ENCODE measurements around the gene ADAM12.

The ADAM12 gene

GRCh38 chr10:126016156-126016805 is 372.0 kb downstream of the ADAM12 start:
- H3K36me3 ChIP-seq (ENCODE audit: insufficient read depth, low read length) = peaks cover 8% of the 10 kb centered on the region
- H3K4me1 ChIP-seq (ENCODE audit: control insufficient read depth, insufficient read depth, low read length, unreplicated experiment) = peaks cover 18% of the 10 kb centered on the region
- no peak overlapping the region for H2AFZ ChIP-seq (ENCODE audit: low read length, unreplicated experiment)
- no peak overlapping the region for H3K27ac ChIP-seq (ENCODE audit: low read depth, low read length)
- H3K27me3 ChIP-seq (ENCODE audit: insufficient read depth, low read length) = no peaks in the 10 kb centered on the region
- H3K79me2 ChIP-seq (ENCODE audit: control insufficient read depth, insufficient read depth, low read length, unreplicated experiment) = no peaks in the 10 kb centered on the region
- H3K4me3 ChIP-seq (ENCODE audit: low read depth, low read length) = no peak overlapping the region

GRCh38 chr10:126015413-126015812 is 372.9 kb downstream of the ADAM12 start:
- Histone ChIP-seq H3K4me3 (ENCODE audit: low read depth, low read length) (no peak overlapping the region), H2AFZ (ENCODE audit: low read length, unreplicated experiment) (no peak overlapping the region), H3K27me3 (ENCODE audit: insufficient read depth, low read length) (no peaks in the 10 kb centered on the region), H3K4me1 (ENCODE audit: control insufficient read depth, insufficient read depth, low read length, unreplicated experiment) (peaks cover 18% of the 10 kb centered on the region), H3K79me2 (ENCODE audit: control insufficient read depth, insufficient read depth, low read length, unreplicated experiment) (no peaks in the 10 kb centered on the region), H3K36me3 (ENCODE audit: insufficient read depth, low read length) (peaks cover 8% of the 10 kb centered on the region), H3K27ac (ENCODE audit: low read depth, low read length) (no peak overlapping the region)

GRCh38 chr10:126014309-126014708 is 374.0 kb downstream of the ADAM12 start:
- peaks cover 18% of the 10 kb centered on the region for H3K4me1 ChIP-seq (ENCODE audit: control insufficient read depth, insufficient read depth, low read length, unreplicated experiment)
- H3K27me3 ChIP-seq (ENCODE audit: insufficient read depth, low read length) = no peaks in the 10 kb centered on the region
- no peak overlapping the region for H3K4me3 ChIP-seq (ENCODE audit: low read depth, low read length)
- H3K79me2 ChIP-seq (ENCODE audit: control insufficient read depth, insufficient read depth, low read length, unreplicated experiment) = no peaks in the 10 kb centered on the region
- H3K27ac ChIP-seq (ENCODE audit: low read depth, low read length) = no peak overlapping the region
- no peak overlapping the region for H2AFZ ChIP-seq (ENCODE audit: low read length, unreplicated experiment)
- H3K36me3 ChIP-seq (ENCODE audit: insufficient read depth, low read length) = peaks cover 8% of the 10 kb centered on the region

- Histone ChIP-seq H3K27me3 (ENCODE audit: insufficient read depth, low read length) (no peaks in the 10 kb centered on the region), H2AFZ (ENCODE audit: low read length, unreplicated experiment) (no peak overlapping the region), H3K4me3 (ENCODE audit: low read depth, low read length) (no peak overlapping the region), H3K4me1 (ENCODE audit: control insufficient read depth, insufficient read depth, low read length, unreplicated experiment) (peaks cover 18% of the 10 kb centered on the region), H3K79me2 (ENCODE audit: control insufficient read depth, insufficient read depth, low read length, unreplicated experiment) (no peaks in the 10 kb centered on the region), H3K27ac (ENCODE audit: low read depth, low read length) (no peak overlapping the region), H3K36me3 (ENCODE audit: insufficient read depth, low read length) (peaks cover 8% of the 10 kb centered on the region)
Measured at GRCh38 chr10:126013489-126014281, 374.6 kb downstream of the ADAM12 start.

DNA sequence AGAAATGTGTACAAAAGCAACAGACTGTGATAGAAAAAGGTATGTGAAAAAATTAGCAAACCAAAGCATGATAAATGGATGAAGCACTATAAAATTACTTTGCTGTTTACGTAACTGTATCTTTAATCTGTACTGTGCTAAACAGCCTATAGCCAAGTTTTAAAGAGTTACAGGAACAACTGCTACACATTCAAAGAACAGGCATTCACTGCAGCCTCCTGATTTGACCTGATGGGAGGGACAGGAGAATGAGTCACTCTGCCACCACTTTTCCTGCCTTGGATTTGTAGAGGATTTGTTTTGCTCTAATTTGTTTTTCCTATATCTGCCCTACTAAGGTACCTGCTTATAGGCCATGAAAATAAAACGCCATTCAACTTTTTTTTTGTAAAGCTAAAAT is 375.8 kb downstream of the ADAM12 start:
- H3K27me3 ChIP-seq (ENCODE audit: insufficient read depth, low read length) = no peaks in the 10 kb centered on the region
- no peaks in the 10 kb centered on the region for H3K79me2 ChIP-seq (ENCODE audit: control insufficient read depth, insufficient read depth, low read length, unreplicated experiment)
- H3K27ac ChIP-seq (ENCODE audit: low read depth, low read length) = no peak overlapping the region
- no peak overlapping the region for H2AFZ ChIP-seq (ENCODE audit: low read length, unreplicated experiment)
- H3K4me3 ChIP-seq (ENCODE audit: low read depth, low read length) = no peak overlapping the region
- H3K4me1 ChIP-seq (ENCODE audit: control insufficient read depth, insufficient read depth, low read length, unreplicated experiment) = peaks cover 18% of the 10 kb centered on the region
- peaks cover 8% of the 10 kb centered on the region for H3K36me3 ChIP-seq (ENCODE audit: insufficient read depth, low read length)

DNA sequence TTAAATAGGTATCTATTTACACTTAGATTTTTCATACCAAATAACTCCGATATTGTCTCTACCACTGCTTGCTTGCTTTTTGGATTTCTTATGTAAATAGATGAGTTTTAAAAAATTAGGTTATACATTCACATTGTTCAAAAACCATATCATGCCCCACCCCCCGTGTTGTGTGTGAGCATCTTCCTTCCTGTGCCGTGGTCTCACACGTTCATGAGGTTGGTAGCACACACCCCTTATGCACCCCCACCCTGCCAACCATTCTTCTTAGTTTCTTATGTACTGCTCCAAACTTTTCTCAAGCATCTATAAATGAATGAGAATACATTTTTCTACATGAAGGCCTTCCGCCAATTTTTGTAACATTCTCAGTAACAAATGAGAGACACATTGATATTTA is 376.3 kb downstream of the ADAM12 start:
- H3K4me3 ChIP-seq (ENCODE audit: low read depth, low read length) = no peak overlapping the region
- H3K36me3 ChIP-seq (ENCODE audit: insufficient read depth, low read length) = peaks cover 8% of the 10 kb centered on the region
- H3K27ac ChIP-seq (ENCODE audit: low read depth, low read length) = no peak overlapping the region
- H3K27me3 ChIP-seq (ENCODE audit: insufficient read depth, low read length) = no peaks in the 10 kb centered on the region
- H3K79me2 ChIP-seq (ENCODE audit: control insufficient read depth, insufficient read depth, low read length, unreplicated experiment) = no peaks in the 10 kb centered on the region
- H3K4me1 ChIP-seq (ENCODE audit: control insufficient read depth, insufficient read depth, low read length, unreplicated experiment) = peaks cover 18% of the 10 kb centered on the region
- H2AFZ ChIP-seq (ENCODE audit: low read length, unreplicated experiment) = no peak overlapping the region

DNA sequence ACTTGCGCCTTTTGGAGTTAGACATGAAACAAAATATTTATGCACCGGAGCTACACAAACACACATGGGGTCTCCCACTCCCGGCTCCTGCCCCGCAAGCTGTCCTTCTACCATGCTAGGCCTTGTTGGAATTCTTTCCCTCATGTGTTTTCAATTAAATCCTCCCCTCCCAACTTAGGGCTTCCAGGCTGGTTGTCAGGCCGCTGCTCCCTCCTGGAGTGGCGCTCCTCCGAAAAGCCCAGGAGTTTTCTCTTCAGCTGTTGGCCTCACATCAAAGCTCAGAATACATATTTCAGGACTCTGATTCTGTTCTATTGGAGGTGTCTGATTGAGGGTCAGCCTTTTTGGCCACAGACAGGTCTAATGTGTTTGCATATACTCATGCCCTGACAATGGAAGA is 378.6 kb downstream of the ADAM12 start:
- Histone ChIP-seq H3K79me2 (ENCODE audit: control insufficient read depth, insufficient read depth, low read length, unreplicated experiment) (no peaks in the 10 kb centered on the region), H3K27ac (ENCODE audit: low read depth, low read length) (no peak overlapping the region), H3K4me1 (ENCODE audit: control insufficient read depth, insufficient read depth, low read length, unreplicated experiment) (peaks cover 18% of the 10 kb centered on the region), H3K36me3 (ENCODE audit: insufficient read depth, low read length) (no peaks in the 10 kb centered on the region; the same call in 1 of the 2 replicates), H3K4me3 (ENCODE audit: low read depth, low read length) (no peak overlapping the region), H2AFZ (ENCODE audit: low read length, unreplicated experiment) (no peak overlapping the region), H3K27me3 (ENCODE audit: insufficient read depth, low read length) (no peaks in the 10 kb centered on the region)

- no peak overlapping the region for H2AFZ ChIP-seq (ENCODE audit: low read length, unreplicated experiment)
- no peaks in the 10 kb centered on the region for H3K79me2 ChIP-seq (ENCODE audit: control insufficient read depth, insufficient read depth, low read length, unreplicated experiment)
- no peak overlapping the region for H3K27ac ChIP-seq (ENCODE audit: low read depth, low read length)
- no peaks in the 10 kb centered on the region; the same call in 1 of the 2 replicates for H3K36me3 ChIP-seq (ENCODE audit: insufficient read depth, low read length)
- no peaks in the 10 kb centered on the region for H3K27me3 ChIP-seq (ENCODE audit: insufficient read depth, low read length)
- no peak overlapping the region for H3K4me3 ChIP-seq (ENCODE audit: low read depth, low read length)
- H3K4me1 ChIP-seq (ENCODE audit: control insufficient read depth, insufficient read depth, low read length, unreplicated experiment) = no peaks in the 10 kb centered on the region
Measured at GRCh38 chr10:126006906-126007305, 381.4 kb downstream of the ADAM12 start.

DNA sequence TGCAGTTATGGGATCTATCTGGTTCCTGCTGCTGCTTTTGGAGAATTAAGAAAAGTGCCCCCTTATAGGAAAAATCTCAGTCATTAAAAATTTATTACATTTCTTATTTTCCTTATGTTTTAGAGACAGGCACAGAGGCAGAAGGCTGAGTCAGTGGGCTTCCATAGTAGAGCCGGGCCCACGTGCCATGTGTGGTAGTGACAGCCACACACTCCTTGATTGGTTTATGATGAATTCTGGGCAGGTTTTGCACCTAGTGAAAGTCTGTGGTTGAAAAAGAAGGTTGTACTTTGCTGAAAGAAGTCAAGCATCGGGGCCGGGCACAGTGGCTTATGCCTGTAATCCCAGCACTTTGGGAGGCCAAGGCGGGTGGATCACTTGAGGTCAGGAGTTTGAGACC is 382.0 kb downstream of the ADAM12 start:
- H3K27me3 ChIP-seq (ENCODE audit: insufficient read depth, low read length) = no peaks in the 10 kb centered on the region
- H3K27ac ChIP-seq (ENCODE audit: low read depth, low read length) = no peak overlapping the region
- no peak overlapping the region for H3K4me3 ChIP-seq (ENCODE audit: low read depth, low read length)
- H2AFZ ChIP-seq (ENCODE audit: low read length, unreplicated experiment) = no peak overlapping the region
- no peaks in the 10 kb centered on the region for H3K79me2 ChIP-seq (ENCODE audit: control insufficient read depth, insufficient read depth, low read length, unreplicated experiment)
- H3K4me1 ChIP-seq (ENCODE audit: control insufficient read depth, insufficient read depth, low read length, unreplicated experiment) = no peaks in the 10 kb centered on the region
- H3K36me3 ChIP-seq (ENCODE audit: insufficient read depth, low read length) = no peaks in the 10 kb centered on the region; the same call in 1 of the 2 replicates

GRCh38 chr10:126004752-126005151 is 383.5 kb downstream of the ADAM12 start:
- Histone ChIP-seq H3K36me3 (ENCODE audit: insufficient read depth, low read length) (no peaks in the 10 kb centered on the region), H3K27ac (ENCODE audit: low read depth, low read length) (no peak overlapping the region), H3K4me3 (ENCODE audit: low read depth, low read length) (no peak overlapping the region), H2AFZ (ENCODE audit: low read length, unreplicated experiment) (no peak overlapping the region), H3K27me3 (ENCODE audit: insufficient read depth, low read length) (no peaks in the 10 kb centered on the region), H3K79me2 (ENCODE audit: control insufficient read depth, insufficient read depth, low read length, unreplicated experiment) (no peaks in the 10 kb centered on the region), H3K4me1 (ENCODE audit: control insufficient read depth, insufficient read depth, low read length, unreplicated experiment) (no peaks in the 10 kb centered on the region)

GRCh38 chr10:126001576-126001975 is 386.7 kb downstream of the ADAM12 start:
- H3K4me3 ChIP-seq (ENCODE audit: low read depth, low read length) = no peak overlapping the region
- no peaks in the 10 kb centered on the region for H3K4me1 ChIP-seq (ENCODE audit: control insufficient read depth, insufficient read depth, low read length, unreplicated experiment)
- no peaks in the 10 kb centered on the region for H3K27me3 ChIP-seq (ENCODE audit: insufficient read depth, low read length)
- no peaks in the 10 kb centered on the region for H3K36me3 ChIP-seq (ENCODE audit: insufficient read depth, low read length)
- H2AFZ ChIP-seq (ENCODE audit: low read length, unreplicated experiment) = no peak overlapping the region
- no peaks in the 10 kb centered on the region for H3K79me2 ChIP-seq (ENCODE audit: control insufficient read depth, insufficient read depth, low read length, unreplicated experiment)
- no peak overlapping the region for H3K27ac ChIP-seq (ENCODE audit: low read depth, low read length)
